GM12892 (cell line): ENCODE data around the gene LAMB1.

ENCODE experiments used
- DNase-seq: peaks from one replicate; pipeline ENCODE4 v3.0.0; 2011; ENCODE audit not compliant: insufficient read length
- FAIRE-seq: peaks from 2 replicates; lab custom pipeline; 2011; peaks lifted over from hg19 to GRCh38; lab: Jason Lieb, UNC
- POLR2A ChIP-seq: IDR thresholded peaks from 2 replicates; pipeline ENCODE4 v1.6.1; 2011; ENCODE audit warnings: low read depth, low read length, control low read depth
- POLR2AphosphoS5 ChIP-seq: IDR thresholded peaks from 2 replicates; pipeline ENCODE4 v1.6.1; 2011; ENCODE audit warnings: low read depth, low read length, control low read depth
- TAF1 ChIP-seq: IDR thresholded peaks from 2 replicates; pipeline ENCODE4 v1.6.1; 2011; ENCODE audit warnings: low read depth, mild to moderate bottlenecking, control low read depth, low read length, borderline replicate concordance

Gene LAMB1

DNA sequence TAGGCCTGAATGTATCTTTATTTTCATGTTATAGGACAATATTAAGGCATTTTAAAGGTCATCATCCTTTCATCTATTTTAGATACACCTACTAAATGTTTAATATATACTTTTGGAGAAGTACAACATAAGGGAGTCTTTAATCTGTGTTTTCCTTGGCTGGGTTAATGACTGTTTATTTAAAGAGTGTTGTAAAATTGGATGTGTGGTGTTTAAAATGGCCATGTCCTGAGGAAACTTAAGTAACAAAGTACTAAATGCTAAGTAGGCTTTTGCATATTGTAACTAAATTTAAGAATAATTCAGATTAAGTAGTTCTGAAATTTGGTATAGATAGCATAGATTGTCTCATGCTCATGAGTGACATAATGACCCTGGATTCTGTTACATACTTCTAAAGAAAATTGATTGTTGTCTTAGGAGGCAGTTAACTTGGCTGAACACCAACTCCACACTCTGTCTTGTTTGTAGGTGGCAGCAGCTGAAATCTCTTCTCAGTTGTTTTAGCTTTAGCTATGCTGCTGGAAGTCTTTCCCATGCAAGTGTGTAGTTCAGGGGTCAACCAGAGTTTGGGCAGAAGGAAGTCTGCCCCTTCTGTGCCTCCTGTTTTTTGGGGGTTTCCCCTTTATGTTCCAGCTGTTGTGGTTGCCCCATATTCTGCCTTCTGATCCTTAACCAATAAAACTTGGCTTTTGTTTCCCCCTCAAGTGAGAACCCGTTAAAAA, 82.8 kb downstream of the LAMB1 start:
- DNase-seq = no peak
- TF ChIP-seq TAF1 (no peak), POLR2A (no peak), POLR2AphosphoS5 (no peak)
- no peak for FAIRE-seq

DNA sequence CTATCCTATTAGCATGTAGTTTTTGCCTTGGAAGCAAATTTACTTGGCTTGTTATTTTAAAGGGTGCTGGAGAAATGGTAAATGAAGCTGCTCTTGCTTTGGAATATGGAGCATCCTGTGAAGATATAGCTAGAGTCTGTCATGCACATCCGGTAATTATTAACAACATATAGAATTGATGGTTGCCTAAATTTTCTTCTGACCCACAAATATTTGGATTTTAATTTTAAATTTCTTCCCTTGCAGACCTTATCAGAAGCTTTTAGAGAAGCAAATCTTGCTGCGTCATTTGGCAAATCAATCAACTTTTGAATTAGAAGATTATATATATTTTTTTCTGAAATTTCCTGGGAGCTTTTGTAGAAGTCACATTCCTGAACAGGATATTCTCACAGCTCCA, 84.0 kb downstream of the LAMB1 start:
- no peak for DNase-seq
- TF ChIP-seq POLR2AphosphoS5 (no peak), POLR2A (no peak), TAF1 (no peak)
- FAIRE-seq = no peak

DNA sequence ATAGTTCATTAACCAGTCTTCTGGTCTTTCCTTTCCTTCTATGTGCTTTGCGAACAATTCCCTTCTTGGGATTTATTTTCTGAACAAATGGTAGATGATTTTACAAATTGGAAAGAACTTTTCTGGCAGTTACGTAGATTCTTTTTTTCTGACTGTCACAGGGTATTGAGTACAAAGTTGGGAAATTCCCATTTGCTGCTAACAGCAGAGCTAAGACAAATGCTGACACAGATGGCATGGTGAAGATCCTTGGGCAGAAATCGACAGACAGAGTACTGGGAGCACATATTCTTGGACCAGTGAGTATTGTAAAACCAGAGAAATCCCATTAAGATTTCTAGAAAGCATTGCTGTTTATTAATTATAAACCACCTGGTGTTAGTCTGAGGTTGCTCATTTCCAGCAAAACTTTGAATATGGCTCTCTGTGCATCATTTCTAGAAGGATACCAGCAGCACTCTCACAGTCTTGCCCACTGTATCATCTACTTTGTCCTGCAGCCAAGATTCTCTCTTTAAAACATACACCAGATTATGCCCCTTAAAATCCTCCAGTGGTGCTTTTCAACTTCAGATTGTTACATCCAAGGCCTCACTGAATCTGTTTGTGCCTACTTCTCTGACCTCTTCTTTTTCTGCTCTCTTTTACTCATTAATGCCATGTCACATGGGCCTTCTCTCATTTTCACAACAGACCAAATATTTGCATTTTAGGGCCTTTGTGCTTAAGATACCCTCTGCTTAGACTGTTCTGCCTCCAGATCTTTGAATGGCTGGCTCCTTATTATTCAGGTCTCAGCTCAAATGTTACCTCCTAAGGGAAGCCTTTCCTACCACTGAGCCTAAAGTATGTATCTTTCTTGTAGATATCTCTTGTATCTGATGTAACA, 85.0 kb downstream of the LAMB1 start:
- FAIRE-seq (no peak), DNase-seq (no peak)
- TF ChIP-seq POLR2A (no peak), POLR2AphosphoS5 (no peak), TAF1 (no peak)

DNA sequence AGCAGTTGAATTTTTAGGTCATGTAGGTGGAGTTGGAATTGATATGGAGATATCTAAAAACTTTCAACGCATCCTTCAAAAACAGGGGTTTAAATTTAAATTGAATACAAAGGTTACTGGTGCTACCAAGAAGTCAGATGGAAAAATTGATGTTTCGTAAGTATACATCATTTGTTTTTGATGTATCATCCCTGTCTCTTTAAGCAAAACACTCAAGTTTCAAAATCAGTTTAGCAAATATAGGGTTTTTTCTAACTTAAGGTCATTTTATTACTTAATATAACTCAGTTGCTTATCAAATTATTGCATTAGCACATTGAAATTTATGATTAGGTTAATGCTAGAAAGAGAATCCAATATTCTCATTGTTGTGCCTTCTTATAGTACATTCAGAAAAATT, 87.4 kb downstream of the LAMB1 start:
- TF ChIP-seq POLR2A = no peak
- TF ChIP-seq POLR2AphosphoS5 = no peak
- TF ChIP-seq TAF1 = no peak
- DNase-seq = no peak
- peak; percentile 5 for FAIRE-seq

DNA sequence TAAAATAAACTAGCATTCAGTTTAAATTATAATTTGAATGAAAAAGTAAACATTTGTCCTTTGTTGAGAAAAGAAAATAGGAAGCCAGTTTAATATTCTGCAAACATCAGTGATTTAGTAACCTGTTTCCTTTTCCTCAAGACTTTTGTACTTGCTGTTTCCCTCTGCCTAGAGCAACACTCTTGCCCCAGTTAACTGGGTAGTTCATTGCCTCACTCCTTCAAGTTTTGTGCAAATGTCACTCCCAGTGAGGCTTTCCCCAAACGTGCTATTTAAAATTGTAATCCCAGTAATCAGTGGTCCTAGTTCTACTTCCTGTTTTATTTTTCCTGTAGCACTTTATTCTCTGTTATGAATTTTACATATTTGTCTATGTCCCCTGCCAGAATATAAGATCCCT, 88.1 kb downstream of the LAMB1 start:
- FAIRE-seq (no peak), DNase-seq (no peak)
- TF ChIP-seq POLR2AphosphoS5 (no peak), TAF1 (no peak), POLR2A (no peak)

DNA sequence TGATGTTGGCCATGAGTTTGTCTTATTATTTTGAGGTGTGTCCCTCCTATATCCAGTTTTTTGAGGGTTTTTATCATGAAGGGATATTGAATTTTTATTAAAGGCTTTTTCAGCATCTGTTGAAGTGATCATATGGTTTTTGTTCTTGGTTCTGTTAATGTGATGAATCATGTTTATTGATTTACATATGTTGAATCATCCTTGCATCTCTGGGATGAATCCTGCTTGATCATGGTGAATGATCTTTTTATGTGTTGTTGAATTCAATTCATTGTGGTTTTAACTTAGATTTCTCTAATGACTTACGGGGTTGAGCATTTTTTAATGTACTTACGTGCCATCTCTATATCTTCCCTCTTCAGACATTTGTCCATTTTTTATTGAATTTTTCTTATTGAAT, 89.1 kb downstream of the LAMB1 start:
- DNase-seq (no peak), FAIRE-seq (no peak)
- TF ChIP-seq POLR2AphosphoS5 (no peak), TAF1 (no peak), POLR2A (no peak)

DNA sequence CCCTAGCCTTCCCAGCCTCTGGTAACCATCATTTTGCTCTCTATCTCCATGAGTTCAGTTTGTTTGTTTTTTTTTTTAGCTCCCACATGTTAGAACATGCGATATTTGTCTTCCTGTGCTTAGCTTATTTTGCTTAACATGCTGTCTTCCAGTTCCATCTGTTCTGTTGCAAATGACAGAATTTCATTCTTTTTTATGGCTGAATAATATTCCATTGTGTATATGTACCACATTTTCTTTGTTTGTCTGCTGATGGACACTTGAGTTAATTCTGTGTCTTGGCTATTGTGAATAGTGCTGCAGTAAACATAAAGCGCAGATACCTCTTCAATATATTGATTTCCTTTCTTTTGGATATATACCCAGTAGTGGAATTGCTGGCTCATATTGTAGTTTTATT, 91.0 kb downstream of the LAMB1 start:
- DNase-seq = no peak
- TF ChIP-seq POLR2AphosphoS5 (no peak), TAF1 (no peak), POLR2A (no peak)
- no peak for FAIRE-seq

DNA sequence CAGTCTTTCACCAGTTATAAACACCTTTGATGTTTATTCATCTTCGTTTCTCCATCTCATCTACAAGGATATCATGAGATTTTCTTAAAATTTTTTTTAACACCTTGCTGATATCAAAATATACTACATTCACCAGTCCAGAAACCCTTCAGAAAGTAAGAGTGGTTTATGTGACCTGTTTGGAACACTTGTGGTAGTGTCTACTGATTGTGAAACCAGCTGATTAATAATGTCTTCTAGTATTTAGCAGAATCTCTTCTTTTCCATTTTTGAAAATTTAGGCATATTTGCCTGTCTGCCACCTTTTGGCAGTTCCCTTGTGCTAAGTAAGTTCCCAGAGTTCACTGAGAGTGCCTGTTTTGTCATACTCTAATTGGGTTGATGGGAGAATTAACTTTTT, 93.5 kb downstream of the LAMB1 start:
- DNase-seq (no peak), FAIRE-seq (no peak)
- TF ChIP-seq TAF1 = no peak
- no peak for TF ChIP-seq POLR2A
- TF ChIP-seq POLR2AphosphoS5 = no peak

DNA sequence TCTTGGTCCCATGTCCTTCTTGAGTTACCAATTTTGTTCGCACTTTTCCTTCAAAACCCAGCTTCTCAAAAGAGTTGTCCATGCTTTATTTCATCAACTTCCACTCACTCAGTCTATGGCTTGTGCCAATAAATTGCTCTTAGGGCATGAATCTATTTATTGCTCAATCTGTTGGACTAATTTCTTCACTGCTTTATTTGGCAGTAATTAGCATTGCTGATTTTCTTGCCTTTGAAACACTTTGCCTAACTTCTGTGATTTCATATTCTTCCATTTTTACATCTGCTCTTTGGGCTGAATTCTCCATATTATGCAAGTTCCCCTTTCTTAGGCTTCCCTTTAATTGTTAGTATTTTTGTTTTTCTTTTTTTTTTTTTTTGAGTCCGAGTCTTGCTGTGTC, 95.2 kb downstream of the LAMB1 start:
- DNase-seq (no peak), FAIRE-seq (no peak)
- TF ChIP-seq POLR2AphosphoS5 (no peak), POLR2A (no peak), TAF1 (no peak)

DNA sequence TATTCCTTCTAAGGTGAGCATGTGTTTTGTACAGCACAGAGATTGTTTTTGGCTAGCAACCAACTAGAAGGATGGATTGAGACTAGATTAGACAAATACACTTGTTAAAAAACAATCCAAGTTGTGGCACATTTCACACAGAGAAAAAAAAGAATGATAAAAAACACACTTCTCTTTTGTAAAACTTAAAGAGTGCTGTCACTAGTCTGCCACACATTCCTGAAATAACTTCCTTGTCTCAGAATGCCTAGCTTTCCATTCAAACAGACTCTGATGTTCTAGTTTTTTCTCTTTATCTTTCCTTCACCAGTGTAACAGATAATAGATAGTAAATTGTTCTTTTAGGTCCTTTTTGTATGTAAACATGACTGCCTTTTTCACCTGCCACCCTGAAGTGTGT, 100.6 kb downstream of the LAMB1 start:
- TF ChIP-seq POLR2A = no peak
- no peak for TF ChIP-seq TAF1
- no peak for TF ChIP-seq POLR2AphosphoS5
- no peak for DNase-seq
- no peak for FAIRE-seq

DNA sequence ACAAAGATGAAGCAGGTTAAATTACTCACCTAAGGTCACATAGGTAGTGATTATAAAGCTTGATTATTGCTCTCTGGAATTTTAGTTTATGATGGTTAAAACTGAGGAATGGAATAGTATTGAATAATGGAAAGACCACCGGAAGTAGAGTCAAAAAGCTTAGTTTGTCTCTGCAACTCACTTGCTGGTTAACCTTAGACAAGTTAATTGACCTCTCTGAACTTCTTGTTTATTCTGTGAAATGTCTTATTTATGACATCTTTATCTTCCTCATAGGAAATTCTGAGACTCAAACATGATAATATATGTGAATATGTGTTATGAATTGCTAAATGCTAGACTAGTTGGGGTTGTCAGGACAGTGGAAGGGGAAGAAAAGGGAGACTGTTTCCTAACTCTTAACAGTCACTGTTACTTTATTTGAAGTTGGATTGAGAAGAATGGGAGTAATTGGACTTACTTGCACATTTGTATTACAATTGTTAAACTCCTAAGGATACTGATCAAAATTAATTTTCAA, 102.4 kb downstream of the LAMB1 start:
- FAIRE-seq (no peak), DNase-seq (no peak)
- no peak for TF ChIP-seq POLR2AphosphoS5
- TF ChIP-seq POLR2A = no peak
- no peak for TF ChIP-seq TAF1
